IMR-90 (cell line): ENCODE data around the gene ZFP36L2. TPM values are rescaled to one million over a fixed set of nuclear protein-coding genes. Genes with fewer than 3 reads are reported as not detected.

Experiments
- ATAC-seq: fragments of 200-7000 bp; cut with Tn5 transposase; 2 replicates; pipeline ENCODE4 v1.9.1; 2020; ENCODE audit warnings: low read depth, mild to moderate bottlenecking, moderate library complexity
- BruUV-seq: library from RNA; stranded (reverse); fragments of 400-500 nt; replicated peaks from 2 replicates; lab custom pipeline; 2021; lab: Mats Ljungman, UMichigan
- CTCF ChIA-PET: fragments of 300-600 bp; formaldehyde crosslinking; extraction: SDS; loops from one replicate; lab custom pipeline; 2021; ENCODE audit warnings: antibody characterized with exemption; lab: Yijun Ruan, JAX
- POLR2A ChIA-PET: fragments of 300-600 bp; sonication (Branson Sonifier 250); formaldehyde crosslinking; loops from one replicate; lab custom pipeline; 2022; ENCODE audit warnings: antibody characterized with exemption; ENCODE audit not compliant: unreplicated experiment; lab: Charles Lee
- DNase-seq: peaks from one replicate; pipeline ENCODE4 v3.0.0; 2013
- H2AFZ ChIP-seq: replicated peaks from 2 replicates; pipeline ENCODE3; 2013; ENCODE audit warnings: low read length, mild to moderate bottlenecking; ENCODE audit not compliant: poor library complexity
- H2AK5ac ChIP-seq: 2 replicates; pipeline ENCODE4 v1.6.1; 2013; ENCODE audit warnings: low read depth, low read length, inconsistent platforms
- H2AK9ac ChIP-seq: replicated peaks from 2 replicates; pipeline ENCODE3; 2013; ENCODE audit warnings: mild to moderate bottlenecking, low read depth, low read length, moderate library complexity; ENCODE audit not compliant: poor library complexity
- H2BK120ac ChIP-seq: 2 replicates; pipeline ENCODE4 v1.6.1; 2013; ENCODE audit warnings: low read depth, low read length, inconsistent platforms
- H2BK15ac ChIP-seq: 3 replicates; pipeline ENCODE4 v1.6.1; 2013; ENCODE audit warnings: low read depth, low read length, inconsistent platforms
- H2BK20ac ChIP-seq: 2 replicates; pipeline ENCODE4 v1.6.1; 2013; ENCODE audit warnings: low read depth, mild to moderate bottlenecking, inconsistent platforms, low read length, moderate library complexity
- H2BK5ac ChIP-seq: 2 replicates; pipeline ENCODE4 v1.6.1; 2013; ENCODE audit warnings: mild to moderate bottlenecking, low read depth, low read length, inconsistent platforms; ENCODE audit not compliant: poor library complexity, severe bottlenecking
- H3K14ac ChIP-seq: replicated peaks from 2 replicates; pipeline ENCODE4 v1.6.1; 2013; ENCODE audit warnings: low read depth, low read length, inconsistent platforms
- H3K18ac ChIP-seq: 2 replicates; pipeline ENCODE4 v1.6.1; 2013; ENCODE audit warnings: low read depth, low read length, control low read depth
- H3K23ac ChIP-seq: 2 replicates; pipeline ENCODE4 v1.6.1; 2013; ENCODE audit warnings: low read depth, low read length, inconsistent platforms
- H3K27ac ChIP-seq: 2 replicates; pipeline ENCODE4 v1.5.1; 2013; ENCODE audit warnings: mild to moderate bottlenecking, control low read depth, low read length; ENCODE audit not compliant: insufficient read depth
- H3K27me3 ChIP-seq: 2 replicates; pipeline ENCODE4 v1.6.1; 2013; ENCODE audit warnings: low read length; ENCODE audit not compliant: control insufficient read depth, insufficient read depth
- H3K36me3 ChIP-seq: 2 replicates; pipeline ENCODE4 v1.6.1; 2013; ENCODE audit warnings: low read length, mixed read lengths; ENCODE audit not compliant: control insufficient read depth, insufficient read depth
- H3K4ac ChIP-seq: 2 replicates; pipeline ENCODE4 v1.6.1; 2013; ENCODE audit warnings: low read depth, low read length, inconsistent platforms
- H3K4me1 ChIP-seq: 2 replicates; pipeline ENCODE4 v1.6.1; 2013; ENCODE audit warnings: low read length, mixed read lengths; ENCODE audit not compliant: control insufficient read depth, insufficient read depth
- H3K4me2 ChIP-seq: 2 replicates; pipeline ENCODE4 v1.6.1; 2013; ENCODE audit warnings: low read depth, mild to moderate bottlenecking, control low read depth, low read length, moderate library complexity
- H3K4me3 ChIP-seq: 2 replicates; pipeline ENCODE4 v1.5.1; 2013; ENCODE audit warnings: low read depth, mild to moderate bottlenecking, control low read depth, low read length, moderate library complexity; ENCODE audit not compliant: insufficient read depth
- H3K56ac ChIP-seq: 2 replicates; pipeline ENCODE4 v1.6.1; 2013; ENCODE audit warnings: low read length, inconsistent platforms; ENCODE audit not compliant: insufficient read depth; ENCODE audit errors: extremely low read depth
- H3K79me1 ChIP-seq, 2 experiments: 2 replicates each; pipeline ENCODE4 v1.6.1; 2013; ENCODE audit warnings: low read length in 2 of 2, inconsistent platforms in 1 of 2, low read depth in 1 of 2
- H3K9ac ChIP-seq: 2 replicates; pipeline ENCODE4 v1.6.1; 2013; ENCODE audit warnings: low read depth, low read length, control low read depth
- H3K9me1 ChIP-seq: 2 replicates; pipeline ENCODE4 v1.6.1; 2013; ENCODE audit warnings: low read length, inconsistent platforms; ENCODE audit not compliant: insufficient read depth
- H3K9me3 ChIP-seq: 2 replicates; pipeline ENCODE4 v1.6.1; 2013; ENCODE audit warnings: low read length; ENCODE audit not compliant: control insufficient read depth, insufficient read depth
- H4K20me1 ChIP-seq: 2 replicates; pipeline ENCODE4 v1.6.1; 2013; ENCODE audit warnings: low read length, inconsistent platforms; ENCODE audit not compliant: insufficient read depth
- H4K5ac ChIP-seq: 2 replicates; pipeline ENCODE4 v1.6.1; 2013; ENCODE audit warnings: mild to moderate bottlenecking, low read depth, low read length, control low read depth
- H4K8ac ChIP-seq, 2 experiments: 2 replicates each; pipeline ENCODE4 v1.6.1; 2013; ENCODE audit warnings: low read depth in 2 of 2, low read length in 2 of 2, control low read depth in 1 of 2, inconsistent platforms in 1 of 2
- H4K91ac ChIP-seq: 2 replicates; pipeline ENCODE4 v1.6.1; 2013; ENCODE audit warnings: low read depth, low read length, inconsistent platforms; ENCODE audit not compliant: insufficient read depth
- CHD1 ChIP-seq: IDR thresholded peaks from 2 replicates; pipeline ENCODE4 v1.6.1; 2012; ENCODE audit warnings: low read depth, low read length, improper control_type of control experiment
- MAZ ChIP-seq: IDR thresholded peaks from 2 replicates; pipeline ENCODE4 v1.6.1; 2012; ENCODE audit warnings: low read depth, mild to moderate bottlenecking, low read length, improper control_type of control experiment, moderate library complexity, borderline replicate concordance
- MXI1 ChIP-seq: IDR thresholded peaks from 2 replicates; pipeline ENCODE4 v1.6.1; 2012; ENCODE audit warnings: low read depth, mild to moderate bottlenecking, low read length, moderate library complexity, borderline replicate concordance
- POLR2A ChIP-seq: IDR thresholded peaks from 2 replicates; pipeline ENCODE4 v1.6.1; 2012; ENCODE audit warnings: mild to moderate bottlenecking, low read depth, low read length
- RCOR1 ChIP-seq: IDR thresholded peaks from 2 replicates; pipeline ENCODE4 v1.6.1; 2012; ENCODE audit warnings: mild to moderate bottlenecking, low read length, improper control_type of control experiment; ENCODE audit not compliant: insufficient replicate concordance
- RFX5 ChIP-seq: IDR thresholded peaks from 2 replicates; pipeline ENCODE4 v1.8.0; 2012; ENCODE audit warnings: low read depth, mild to moderate bottlenecking, low read length, moderate library complexity
- SMC3 ChIP-seq: fragments of 150-350 bp; IDR thresholded peaks from 2 replicates; pipeline ENCODE4 v1.6.1; 2016; ENCODE audit warnings: low read depth, mild to moderate bottlenecking, antibody characterized with exemption, low read length, moderate library complexity
- dilution Hi-C: fragments of 300-500 bp; cut with HindIII; formaldehyde crosslinking; loops from one replicate; pipeline ENCODE4 v1.14.3; 2018; ENCODE audit warnings: low sequenced_read_pairs; ENCODE audit not compliant: unreplicated experiment
- in situ Hi-C: fragments of 300-500 bp; cut with MboI; formaldehyde crosslinking; loops from 3 replicates; pipeline ENCODE4 v1.14.3; 2019; ENCODE audit warnings: low sequenced_read_pairs, inconsistent platforms, mixed read lengths
- intact Hi-C: fragments of 100-400 bp; cut with micrococcal nuclease; formaldehyde crosslinking; loops from 2 replicates; pipeline ENCODE4 v1.10.0; 2022
- polyA plus RNA-seq, 3 experiments: library from polyadenylated mRNA; depleted of rRNA; stranded (reverse); fragments of >200 nt; gene quantifications; 2 replicates each; pipeline ENCODE4 v1.2.3, GENCODE V29; 2012; ENCODE audit warnings: low replicate concordance in 1 of 3
- total RNA-seq: library from RNA; depleted of rRNA; stranded (reverse); fragments of >200 nt; gene quantifications from 2 replicates; pipeline ENCODE4 v1.2.3, GENCODE V29; 2012

The ZFP36L2 gene
- total and polyA plus RNA-seq, 2 of the 4 experiments (the other 2 are of a cell fraction), result 1.8 to 20.1 TPM

DNA sequence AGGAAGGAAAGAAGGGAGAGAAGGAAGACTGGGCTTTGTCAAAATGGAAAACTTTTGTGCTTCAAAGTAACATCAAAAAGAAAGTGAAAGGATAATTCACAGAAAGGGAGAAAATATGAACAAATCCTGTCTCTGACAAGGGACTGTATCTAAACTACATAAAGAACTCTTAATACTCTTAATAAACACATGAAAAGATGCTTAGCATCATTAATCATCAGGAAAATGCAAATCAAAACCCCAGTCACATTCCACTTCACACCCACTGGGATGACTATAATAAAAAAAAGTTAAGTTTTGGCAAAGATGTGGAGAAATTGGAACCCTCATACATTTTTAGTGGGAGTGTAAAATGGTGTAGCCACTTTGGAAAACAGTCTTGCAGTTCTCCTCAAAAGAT is 11.8 kb upstream of the ZFP36L2 start:
- H2AK9ac ChIP-seq, result no peak overlapping the region
- H3K18ac ChIP-seq, result no peak overlapping the region
- intact Hi-C loops (no loop called here), dilution Hi-C loops (no loop called here), in situ Hi-C loops (loop anchor here (10.0 kb wide), 1 partner anchor 383 kb away; no protein-coding TSS in a partner anchor)
- no peak overlapping the region for H3K14ac ChIP-seq
- no peaks in the 10 kb centered on the region for H3K27me3 ChIP-seq
- no peak overlapping the region for H2BK5ac ChIP-seq
- no peak overlapping the region for H4K5ac ChIP-seq
- ChIA-PET POLR2A (no interaction called here), CTCF (interaction anchor here (1.4 kb wide), 1 partner anchor 9 kb away, joined by 3 read pairs; no protein-coding TSS in a partner anchor)
- no peak overlapping the region for H3K9ac ChIP-seq
- H3K23ac ChIP-seq, result no peak overlapping the region
- DNase-seq (peak; percentile 15), ATAC-seq (no peak)
- H4K20me1 ChIP-seq, result no peaks in the 10 kb centered on the region; the same call in 1 of the 2 replicates
- no peak overlapping the region for H3K27ac ChIP-seq
- H3K79me1 ChIP-seq, result no peaks in the 10 kb centered on the region
- no peak overlapping the region for H3K4me3 ChIP-seq
- H2BK20ac ChIP-seq, result no peak overlapping the region
- H2AK5ac ChIP-seq, result no peak overlapping the region
- no peak overlapping the region for H3K4ac ChIP-seq
- no peaks in the 10 kb centered on the region for H3K9me1 ChIP-seq
- no peaks in the 10 kb centered on the region for H3K4me1 ChIP-seq
- no peak overlapping the region for H4K91ac ChIP-seq
- H3K9me3 ChIP-seq, result no peaks in the 10 kb centered on the region
- no peak overlapping the region for H2BK120ac ChIP-seq
- H3K56ac ChIP-seq, result no peak overlapping the region
- H3K4me2 ChIP-seq, result no peak overlapping the region; the same call in 1 of the 2 replicates
- no peak overlapping the region for H2BK15ac ChIP-seq
- H2AFZ ChIP-seq, result no peak overlapping the region
- no peak overlapping the region for H4K8ac ChIP-seq
- no TSS peak for BruUV-seq
- H3K36me3 ChIP-seq, result no peaks in the 10 kb centered on the region
- TF ChIP-seq MAZ, result no peak
- no peak for TF ChIP-seq POLR2A
- no peak for TF ChIP-seq SMC3
- TF ChIP-seq MXI1, result no peak
- TF ChIP-seq RCOR1, result no peak
- no peak for TF ChIP-seq RFX5
- no peak for TF ChIP-seq CHD1
